ENCODE measurements around the gene CCDC110.
"Not testable (repeated sequence)": the region's sequence is repeated elsewhere in the genome, so short reads cannot be mapped to it uniquely, and the experiment has no call there.

Gene CCDC110

DNA sequence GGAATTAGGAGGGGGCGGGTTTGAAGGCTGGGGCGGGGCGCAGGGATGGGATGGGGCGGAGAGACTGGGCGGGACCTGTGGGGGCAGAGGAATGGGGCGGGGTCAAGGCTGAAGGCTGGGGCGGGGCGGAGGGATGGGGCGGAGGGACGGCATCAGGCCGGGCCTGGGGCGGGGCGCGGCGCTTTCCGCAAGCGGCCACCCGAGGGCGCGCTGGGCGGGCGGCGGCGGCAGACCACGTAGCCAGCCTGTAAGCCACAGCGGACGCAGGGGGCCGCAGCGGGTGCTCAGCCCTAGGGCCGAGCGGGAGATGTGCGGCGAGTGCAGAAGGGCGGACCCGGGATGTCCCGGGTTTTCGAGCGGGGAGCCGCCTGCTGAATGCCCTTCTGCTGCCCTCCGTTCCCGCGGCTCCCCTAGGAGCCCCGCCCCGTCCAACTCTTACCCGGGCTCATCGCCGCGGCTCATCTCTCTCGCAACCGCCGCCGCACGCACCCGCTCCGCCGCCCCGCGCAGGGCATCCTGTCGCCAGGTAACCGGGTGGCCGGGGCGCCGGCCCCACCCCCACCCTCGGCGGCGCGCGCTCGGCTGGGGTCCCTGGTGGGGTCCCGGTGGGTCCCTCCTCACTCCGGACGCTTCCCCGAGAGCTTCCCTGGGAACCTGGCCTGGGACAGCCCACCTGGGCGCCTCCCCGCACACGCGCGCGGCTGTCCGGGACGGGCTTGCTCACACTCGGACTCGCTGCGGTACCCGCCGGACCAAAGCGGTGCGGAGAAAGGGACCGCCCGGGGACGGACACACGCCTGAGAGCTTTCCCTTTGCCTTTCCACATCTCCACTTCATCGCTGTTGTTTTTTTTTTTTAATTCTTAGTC is at the start of gene CCDC110:
Gene CCDC110, minus strand, starts transcription at position 499 of the 868 bp plus-strand sequence. Its CDS starts 50 bp downstream, at position 449.
- no peak for FAIRE-seq

- no peak for FAIRE-seq
These were observed 48.6 kb upstream of the CCDC110 start for GRCh38 chr4:185520119-185520518.

DNA sequence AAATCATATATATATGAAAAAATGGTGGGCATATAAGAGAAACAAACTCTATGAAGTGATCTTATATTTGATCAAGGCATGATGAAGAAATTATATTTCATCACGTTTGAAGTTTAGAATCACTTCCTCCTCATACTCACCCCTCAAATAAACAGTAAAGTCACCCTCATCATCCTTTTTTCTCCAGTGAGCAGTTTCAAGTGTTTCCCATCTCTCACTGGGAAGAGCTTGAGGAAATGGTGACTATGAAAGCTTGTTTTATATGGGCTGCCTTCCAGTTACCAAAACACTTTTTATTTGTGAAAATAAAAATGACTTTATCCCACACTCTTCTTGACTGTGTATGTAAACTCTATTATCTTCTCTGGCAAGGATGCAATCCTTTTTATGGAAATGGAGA is 47.0 kb upstream of the CCDC110 start:
- no peak for FAIRE-seq

DNA sequence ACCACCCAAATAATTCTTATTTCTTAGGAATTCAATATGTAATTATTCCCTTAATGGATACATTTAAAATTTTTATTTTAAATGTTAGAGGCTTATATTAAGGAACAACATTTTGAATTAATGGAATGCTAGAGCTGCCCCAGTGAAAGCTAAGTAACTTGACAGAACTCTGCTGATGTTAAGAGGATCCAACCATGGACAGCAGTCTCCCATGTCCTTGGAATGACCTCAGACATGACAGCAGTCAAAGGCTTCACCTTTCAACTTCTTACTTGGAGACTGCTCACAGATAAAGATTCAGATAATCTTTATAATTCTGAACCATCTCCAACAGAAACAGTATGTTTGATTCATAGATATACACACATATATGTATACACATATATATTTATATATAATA is 46.5 kb upstream of the CCDC110 start:
- no peak for FAIRE-seq

- no peak for FAIRE-seq
These were observed 43.7 kb upstream of the CCDC110 start for GRCh38 chr4:185515248-185515647.

- FAIRE-seq = no peak
These were observed 42.7 kb upstream of the CCDC110 start for GRCh38 chr4:185514182-185514697.

DNA sequence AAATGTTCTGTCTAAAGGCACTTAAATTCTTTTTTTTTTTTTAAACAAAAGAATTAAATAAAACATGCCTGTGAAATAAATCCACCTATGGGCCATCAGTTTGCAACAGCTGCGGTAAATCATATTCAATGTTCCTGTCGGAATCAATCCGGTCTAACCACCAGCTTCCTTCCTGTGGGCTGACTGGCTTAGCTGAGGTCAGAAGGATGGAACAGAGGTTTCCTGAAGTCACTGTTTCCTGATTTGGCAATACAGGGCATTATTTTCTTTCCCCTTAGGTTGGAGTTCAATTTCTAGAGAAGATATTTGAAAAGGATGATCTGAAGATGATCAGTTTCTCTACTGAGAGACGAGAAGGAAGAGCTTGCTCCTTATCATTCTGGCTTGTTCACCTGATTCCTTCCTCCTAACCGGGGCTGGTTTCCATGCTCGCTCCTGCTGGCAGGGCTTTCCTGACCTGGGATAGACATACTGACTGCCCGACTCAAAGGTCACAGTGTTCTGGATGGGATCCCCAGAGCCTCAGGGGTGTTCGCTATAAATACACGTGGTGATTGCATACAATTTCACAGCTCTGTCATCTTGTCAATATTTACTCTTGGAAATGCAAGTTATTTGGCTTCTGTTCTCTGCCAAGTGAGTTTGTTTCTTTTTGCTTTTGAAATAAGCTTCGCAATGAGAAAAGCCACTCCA is 42.1 kb upstream of the CCDC110 start:
- FAIRE-seq = no peak

DNA sequence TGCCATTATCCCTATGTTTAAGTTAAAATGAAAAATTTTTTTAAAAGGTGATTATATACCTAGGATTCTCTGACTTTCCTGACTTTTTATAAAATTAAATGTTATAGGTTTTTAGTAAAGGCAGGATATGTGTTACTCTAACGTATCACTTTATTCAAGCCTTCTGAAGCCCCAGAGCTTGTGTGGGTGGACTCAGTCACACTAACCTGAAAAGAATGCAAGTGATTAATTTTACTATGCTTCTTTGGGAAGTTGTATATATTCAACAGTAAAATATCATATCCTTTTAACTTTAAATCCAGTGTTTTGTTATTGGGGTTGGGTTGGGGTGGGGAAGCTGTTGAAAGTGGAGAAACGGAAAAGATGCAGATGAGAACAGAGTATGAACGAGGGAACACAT is 41.0 kb upstream of the CCDC110 start:
- no peak for FAIRE-seq

- FAIRE-seq = not testable (repeated sequence)
These were observed 39.7 kb upstream of the CCDC110 start for GRCh38 chr4:185511243-185511642.

DNA sequence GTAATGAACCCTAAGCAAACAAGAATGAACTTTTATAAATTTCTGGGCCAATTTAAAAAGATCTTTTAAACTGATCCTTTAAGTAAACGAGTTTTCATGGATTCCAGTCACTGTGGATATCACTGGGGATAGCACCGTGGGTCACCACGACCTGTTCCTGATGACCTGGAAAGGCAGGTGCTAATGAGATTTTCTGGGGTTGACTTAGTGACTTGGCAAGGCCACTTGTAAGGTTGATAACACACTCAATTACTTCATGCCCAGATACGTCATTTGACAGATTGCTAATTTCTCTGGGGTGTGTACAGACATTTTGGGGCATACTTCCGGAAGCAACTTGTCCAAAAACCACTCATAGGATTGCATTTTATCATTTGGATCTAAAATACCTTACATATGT is 39.3 kb upstream of the CCDC110 start:
- FAIRE-seq = no peak

DNA sequence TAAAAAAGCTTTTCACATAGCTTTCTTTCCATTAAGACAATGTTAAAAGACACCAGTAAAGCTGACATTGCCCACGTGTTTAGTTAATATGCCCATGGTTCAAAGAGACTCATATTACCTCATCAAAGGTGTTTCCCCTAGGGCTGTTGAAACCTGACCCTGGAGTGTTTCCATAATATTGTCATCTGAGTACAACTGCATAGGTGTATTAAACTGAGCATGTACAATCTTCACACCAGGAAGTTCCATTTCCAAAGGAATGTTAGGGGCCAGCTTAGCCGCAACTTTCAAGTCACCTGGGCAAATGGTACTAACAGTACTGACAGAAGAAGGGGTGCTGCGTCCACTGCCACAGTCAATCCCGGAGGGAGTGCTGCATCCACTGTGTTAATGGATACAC is 36.6 kb upstream of the CCDC110 start:
- FAIRE-seq = no peak

DNA sequence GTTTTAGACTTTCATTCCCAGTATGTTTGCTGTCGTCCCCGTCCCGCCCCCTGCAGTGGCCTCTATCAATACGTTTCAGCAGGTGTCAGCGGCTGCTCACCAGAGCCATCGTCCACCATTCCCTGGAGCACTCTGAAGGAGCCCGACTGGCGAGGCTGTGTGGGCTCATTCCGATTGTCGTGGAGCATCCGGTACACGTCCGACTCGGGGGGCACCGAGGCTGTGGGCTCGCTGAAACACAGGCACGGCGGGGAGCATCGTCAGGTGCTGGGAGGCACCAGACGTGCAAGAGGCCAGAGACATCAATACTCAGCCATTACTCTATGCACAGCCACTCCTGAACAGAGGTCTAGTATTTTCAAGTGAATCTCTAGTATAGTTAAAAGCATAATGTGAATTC is 34.9 kb upstream of the CCDC110 start:
- FAIRE-seq = no peak

DNA sequence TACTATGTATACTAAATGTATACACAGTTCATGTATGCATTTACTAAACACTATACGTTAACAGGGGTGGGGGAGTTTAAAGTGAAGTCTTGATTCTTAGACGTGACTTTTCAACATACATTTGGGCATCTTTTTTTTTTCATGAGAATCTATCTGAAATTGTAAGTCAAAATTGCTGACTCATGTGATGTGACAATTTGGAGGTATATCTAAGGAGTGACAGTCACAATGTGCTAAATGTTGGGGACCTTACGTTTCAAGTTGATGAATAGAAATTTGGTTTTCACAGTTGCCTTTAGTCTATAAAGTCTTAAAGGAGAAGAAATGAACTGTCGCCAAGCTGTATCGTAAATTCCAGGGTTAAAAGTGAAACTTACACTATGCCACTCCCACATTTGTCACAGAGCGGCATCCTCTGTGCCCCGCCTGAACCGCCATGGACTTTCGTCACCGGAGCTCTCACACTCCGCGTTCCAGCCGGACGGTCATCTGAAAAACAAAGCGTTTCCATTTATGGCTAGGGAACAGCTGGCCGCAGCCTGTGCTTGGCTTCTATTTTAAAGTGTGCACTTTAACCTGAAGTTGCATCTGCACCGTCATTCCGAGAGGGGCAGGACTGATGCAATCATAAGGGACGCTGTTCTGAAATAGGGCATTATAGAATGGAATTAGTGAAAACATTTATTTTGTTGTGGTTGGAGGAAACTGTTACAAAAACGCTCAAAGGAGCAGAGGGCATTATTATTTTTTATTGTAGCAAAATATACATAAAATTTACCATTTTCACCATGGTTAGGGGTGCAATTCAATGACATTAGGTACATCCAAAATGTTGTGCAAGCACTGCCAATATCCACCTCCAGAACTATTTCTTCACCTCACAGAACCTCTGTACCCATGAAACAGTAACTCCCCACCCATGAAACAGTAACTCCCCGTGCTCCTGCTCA is 32.8 kb upstream of the CCDC110 start:
- no peak for FAIRE-seq

DNA sequence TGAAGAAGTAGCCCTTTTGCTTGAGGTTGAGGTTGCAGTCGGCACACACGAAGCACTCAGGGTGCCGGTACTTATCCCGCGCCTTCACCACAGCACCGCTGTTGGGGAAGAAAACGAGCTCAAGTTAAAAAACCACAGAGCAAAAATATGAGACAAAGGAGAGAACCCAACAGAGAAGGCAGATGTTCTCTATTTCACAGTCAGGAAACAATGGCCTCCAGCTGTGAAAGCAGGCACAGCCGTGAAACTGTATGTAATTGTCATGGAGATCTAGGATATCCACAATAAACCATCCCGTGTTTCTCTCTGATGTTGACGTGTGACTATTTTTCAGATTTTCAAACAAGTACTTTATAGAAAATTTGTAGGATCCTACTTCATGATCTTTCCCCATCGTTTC is 30.9 kb upstream of the CCDC110 start:
- no peak for FAIRE-seq

- FAIRE-seq = no peak
These were observed 29.0 kb upstream of the CCDC110 start for GRCh38 chr4:185500576-185500975.

GRCh38 chr4:185500035-185500434 is 28.5 kb upstream of the CCDC110 start:
- no peak for FAIRE-seq

- peak; percentile 64 for FAIRE-seq
These were observed 17.1 kb upstream of the CCDC110 start for GRCh38 chr4:185488650-185489049.

- no peak for FAIRE-seq
These were observed 9.9 kb upstream of the CCDC110 start for GRCh38 chr4:185481401-185481800.

DNA sequence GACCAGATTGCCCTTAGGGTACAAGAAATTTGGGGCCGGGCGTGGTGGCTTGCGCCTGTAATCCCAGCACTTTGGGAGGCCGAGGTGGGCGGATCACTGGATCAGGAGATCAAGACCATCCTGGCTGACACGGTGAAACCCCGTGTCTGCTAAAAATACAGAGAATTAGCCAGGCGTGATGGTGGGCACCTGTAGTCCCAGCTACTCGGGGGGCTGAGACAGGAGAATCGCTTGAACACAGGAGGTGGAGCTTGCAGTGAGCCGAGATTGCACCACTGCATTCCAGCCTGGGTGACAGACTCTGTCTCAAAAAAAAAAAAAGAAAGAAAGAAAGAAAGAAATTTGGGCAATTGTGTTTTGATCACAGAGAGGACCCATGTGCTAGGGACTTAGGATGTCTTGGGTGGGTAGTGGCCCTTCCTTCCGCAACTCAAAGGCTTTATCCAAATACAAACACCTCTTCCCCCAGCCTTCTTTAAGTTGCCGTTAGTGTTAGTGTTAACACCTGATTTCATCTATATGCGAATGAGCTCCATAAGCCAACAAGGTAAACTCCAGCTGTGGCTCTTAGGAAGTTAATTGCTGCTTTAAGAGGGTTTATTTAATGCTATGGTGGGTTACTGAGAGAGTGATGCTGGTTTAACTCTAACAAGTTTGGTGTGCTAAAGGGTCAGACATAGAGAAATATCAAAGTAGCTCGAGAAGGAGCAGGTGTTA is 8.6 kb upstream of the CCDC110 start:
- no peak for FAIRE-seq

DNA sequence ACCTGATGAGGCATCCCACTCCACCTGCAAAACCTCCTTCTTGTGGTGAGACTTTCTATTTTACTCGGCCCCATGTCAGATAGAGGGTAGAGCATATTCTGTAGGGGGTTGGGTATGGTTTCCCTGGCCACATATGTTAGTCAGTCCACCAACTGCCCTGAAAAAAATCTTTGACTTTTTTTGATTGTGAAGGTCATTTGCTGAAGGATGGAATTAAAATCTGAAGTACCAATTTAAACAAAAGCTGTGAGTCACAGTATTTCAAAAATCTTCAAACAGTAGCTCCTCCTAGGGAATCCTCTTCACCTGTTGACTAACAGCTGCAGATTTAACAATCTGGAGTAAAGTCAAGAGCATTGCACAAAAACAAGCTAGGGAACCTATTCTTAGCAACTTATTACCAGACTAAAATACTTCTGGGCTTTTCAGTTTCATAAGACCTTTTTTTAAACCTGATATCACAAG is 8.0 kb upstream of the CCDC110 start:
- FAIRE-seq = no peak

- FAIRE-seq = no peak
These were observed 1.7 kb upstream of the CCDC110 start for GRCh38 chr4:185473247-185473646.

DNA sequence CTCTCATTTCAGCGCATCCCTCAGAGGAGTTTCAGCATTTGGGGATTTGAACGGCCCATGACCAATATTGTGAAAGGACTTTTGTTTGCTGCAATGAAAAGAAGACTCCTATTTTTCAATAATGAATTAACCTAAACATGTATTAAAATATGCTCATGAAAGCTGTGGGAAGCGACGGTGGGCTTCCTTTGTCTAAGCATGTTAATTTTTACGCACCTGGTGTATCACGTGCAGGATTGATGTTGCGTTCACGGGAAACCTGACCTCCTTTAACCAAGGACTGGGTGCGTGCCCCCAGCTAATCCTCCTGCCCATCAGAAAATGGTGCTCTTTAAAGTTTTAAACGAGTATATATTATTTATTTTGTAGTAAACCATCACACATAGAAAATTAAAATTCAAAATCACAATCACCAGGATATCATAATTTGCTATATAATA is 590 bp upstream of the CCDC110 start:
- no peak for FAIRE-seq

Measured in G401.6 (cell line).